ENCODE measurements around the gene LAMC3.

LAMC3 gene

GRCh38 chr9:131008909-131009618 is at the start of gene LAMC3:
TSS of gene LAMC3 (plus strand) at chr9:131009174. CDS start at chr9:131009215, 41 bp downstream.
- no peak for DNase-seq (ENCODE audit: low read depth in 2 of 2)

DNA sequence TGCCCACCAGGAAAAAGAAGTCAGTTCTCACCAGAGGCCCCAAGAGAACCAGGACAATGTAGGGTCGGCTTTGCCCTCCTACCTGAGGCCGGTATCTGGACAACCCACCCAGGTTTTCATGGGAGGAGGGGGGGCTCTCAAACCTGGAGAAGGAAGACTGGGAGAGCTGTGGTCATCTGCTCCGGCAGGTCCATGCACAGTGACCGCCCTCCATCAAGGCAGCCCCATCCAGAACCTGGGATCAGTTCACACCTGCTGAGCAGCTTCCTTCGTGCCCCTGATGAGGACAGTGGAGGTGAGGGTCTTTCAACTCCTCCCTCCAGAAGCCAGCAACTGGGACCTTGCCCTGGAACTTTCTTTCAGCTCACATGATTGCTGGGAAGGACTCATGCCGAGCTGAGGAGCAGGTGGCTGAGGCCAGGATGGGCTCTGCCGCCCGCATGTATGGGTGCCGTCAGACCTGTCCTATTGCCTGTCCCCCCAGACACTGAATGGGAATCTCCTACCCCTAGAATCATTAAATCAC is 49.1 kb upstream of the LAMC3 start:
- no peak for DNase-seq (ENCODE audit: low read depth in 2 of 2)

DNA sequence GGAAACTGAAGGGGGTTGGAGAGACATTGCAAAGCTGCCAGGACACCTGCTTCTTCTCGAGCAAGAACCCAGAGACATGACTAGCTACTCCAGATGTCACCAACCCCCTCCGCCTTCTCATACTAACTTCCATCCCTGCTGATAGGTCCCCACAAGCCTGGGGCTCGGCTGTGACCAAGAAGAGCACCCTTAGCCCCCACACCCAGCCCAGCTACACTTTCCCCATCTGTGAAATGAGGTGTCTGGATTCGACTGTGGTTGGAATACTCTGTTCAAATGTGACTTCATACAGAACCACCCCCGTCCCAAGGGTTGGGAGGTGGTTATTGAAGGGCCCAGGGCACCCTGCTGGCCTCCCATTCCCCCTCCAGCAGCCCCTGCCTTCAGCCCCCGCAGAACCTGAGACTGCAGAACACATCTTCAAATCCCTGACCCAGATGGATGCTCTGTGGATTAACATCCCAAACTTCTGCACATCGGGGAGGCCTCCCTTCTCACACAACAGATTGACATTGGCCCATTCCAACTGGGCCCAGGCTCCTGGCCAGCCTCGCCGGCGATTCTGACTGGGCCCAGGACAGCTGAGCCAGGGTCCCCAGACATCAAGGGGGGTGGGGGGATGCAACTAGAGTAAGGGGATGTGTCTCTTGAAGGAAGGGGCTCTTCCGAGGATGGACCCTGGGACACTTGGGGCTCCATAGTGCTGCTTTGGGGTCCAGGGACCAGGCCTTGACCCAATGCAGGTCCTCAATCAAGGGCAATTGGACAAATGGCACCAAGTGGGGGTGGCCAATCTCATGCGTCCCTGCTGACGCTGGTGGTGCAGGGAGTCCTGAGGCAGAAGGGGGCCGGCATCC is 48.2 kb upstream of the LAMC3 start:
- DNase-seq (ENCODE audit: low read depth in 2 of 2), result no peak

GRCh38 chr9:130961511-130962300 is 47.3 kb upstream of the LAMC3 start:
- DNase-seq (ENCODE audit: low read depth in 2 of 2), result no peak

GRCh38 chr9:130962418-130963316 is 46.3 kb upstream of the LAMC3 start:
- no peak for DNase-seq (ENCODE audit: low read depth in 2 of 2)

- no peak for DNase-seq (ENCODE audit: low read depth in 2 of 2)
These were observed 45.6 kb upstream of the LAMC3 start for GRCh38 chr9:130963337-130963908.

GRCh38 chr9:130963916-130964315 is 45.1 kb upstream of the LAMC3 start:
- DNase-seq (ENCODE audit: low read depth in 2 of 2), result no peak

GRCh38 chr9:130965680-130966079 is 43.3 kb upstream of the LAMC3 start:
- DNase-seq (ENCODE audit: low read depth in 2 of 2), result no peak

DNA sequence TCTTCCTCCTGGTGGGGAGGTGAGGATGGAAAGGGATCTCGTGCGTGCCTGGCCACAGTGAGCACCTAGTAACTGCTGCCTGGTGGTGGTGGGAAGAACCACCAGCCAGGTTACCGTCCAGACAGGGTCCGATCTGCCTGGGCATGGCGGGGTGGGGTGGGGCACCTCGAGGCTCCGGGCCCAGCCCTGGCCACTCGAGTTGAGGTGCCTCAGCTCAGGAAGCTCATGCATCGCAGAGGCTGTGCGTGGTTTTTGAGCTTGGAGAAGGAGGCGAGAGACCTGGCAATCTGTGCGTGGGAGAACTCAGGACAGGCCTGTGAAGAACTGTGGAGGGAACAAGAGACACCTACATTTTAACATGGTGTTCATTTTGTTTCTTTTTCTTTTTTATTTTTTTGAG is 38.9 kb upstream of the LAMC3 start:
- no peak for DNase-seq (ENCODE audit: low read depth in 2 of 2)

- no peak for DNase-seq (ENCODE audit: low read depth in 2 of 2)
These were observed 38.1 kb upstream of the LAMC3 start for GRCh38 chr9:130970855-130971254.

DNA sequence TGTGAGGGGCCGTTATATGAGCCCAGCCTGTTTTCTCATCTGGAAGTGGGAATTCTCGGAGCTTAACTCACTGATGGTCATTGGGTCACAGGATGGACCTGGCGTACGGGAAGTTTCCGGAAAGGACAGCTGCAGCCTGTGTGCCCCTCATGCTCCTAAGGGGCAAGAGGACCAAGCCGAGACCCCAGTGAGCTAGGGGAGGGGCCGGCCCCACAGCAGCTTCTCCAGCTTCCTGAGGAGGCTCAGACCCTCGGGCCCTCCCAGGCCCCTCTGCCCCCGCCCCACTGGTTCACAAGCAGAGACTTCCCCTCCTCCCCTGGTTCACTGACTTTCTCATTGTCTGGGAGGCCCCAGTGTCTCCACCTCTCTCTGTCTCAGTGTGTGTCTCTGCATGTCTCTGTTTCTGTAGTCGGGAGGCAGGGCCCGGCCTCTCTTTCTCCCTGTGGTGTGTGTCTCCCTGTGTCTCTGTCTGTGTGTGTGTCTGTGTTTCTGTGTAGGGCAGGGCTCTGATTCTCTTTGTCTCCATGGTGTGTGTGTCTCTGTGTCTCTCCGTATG is 37.6 kb upstream of the LAMC3 start:
- no peak for DNase-seq (ENCODE audit: low read depth in 2 of 2)

- DNase-seq (ENCODE audit: low read depth in 2 of 2), result no peak
These were observed 36.6 kb upstream of the LAMC3 start for GRCh38 chr9:130972277-130972956.

DNA sequence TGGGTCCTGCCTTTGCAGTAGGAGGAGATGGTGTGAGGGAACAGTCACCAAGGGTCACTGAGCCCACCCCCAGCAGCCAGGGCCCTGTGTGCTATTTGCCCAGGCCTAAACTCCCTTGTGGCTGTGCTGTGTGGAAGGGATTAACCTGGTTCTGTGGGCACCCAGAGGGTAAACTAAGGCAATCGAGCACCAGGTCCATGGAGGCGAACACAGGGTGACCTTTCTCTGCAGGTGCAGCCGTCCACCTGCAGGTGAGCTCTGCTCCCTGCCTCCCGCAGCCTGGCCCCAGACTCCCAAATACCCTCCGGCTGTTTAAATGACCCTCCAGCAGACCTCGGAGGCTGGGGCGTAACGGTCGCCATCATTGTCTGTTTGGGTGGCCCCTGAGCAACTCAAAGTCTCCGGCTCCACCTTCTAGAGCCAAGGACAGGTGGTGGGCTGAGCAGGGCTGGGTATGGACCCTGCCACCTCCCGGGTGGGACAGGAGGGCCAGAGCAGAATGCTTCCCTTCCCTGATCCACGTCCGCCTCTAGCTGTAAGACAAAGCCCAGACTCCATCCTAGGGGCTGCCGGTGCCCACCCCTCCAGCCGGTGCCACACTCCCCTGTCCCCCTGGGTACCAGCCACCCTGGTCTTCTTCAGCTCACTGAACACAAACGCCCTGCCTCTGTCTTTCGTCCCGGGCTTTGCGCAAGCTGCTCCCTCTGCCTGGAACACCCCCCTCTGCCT is 35.9 kb upstream of the LAMC3 start:
- DNase-seq (ENCODE audit: low read depth in 2 of 2), result no peak

DNA sequence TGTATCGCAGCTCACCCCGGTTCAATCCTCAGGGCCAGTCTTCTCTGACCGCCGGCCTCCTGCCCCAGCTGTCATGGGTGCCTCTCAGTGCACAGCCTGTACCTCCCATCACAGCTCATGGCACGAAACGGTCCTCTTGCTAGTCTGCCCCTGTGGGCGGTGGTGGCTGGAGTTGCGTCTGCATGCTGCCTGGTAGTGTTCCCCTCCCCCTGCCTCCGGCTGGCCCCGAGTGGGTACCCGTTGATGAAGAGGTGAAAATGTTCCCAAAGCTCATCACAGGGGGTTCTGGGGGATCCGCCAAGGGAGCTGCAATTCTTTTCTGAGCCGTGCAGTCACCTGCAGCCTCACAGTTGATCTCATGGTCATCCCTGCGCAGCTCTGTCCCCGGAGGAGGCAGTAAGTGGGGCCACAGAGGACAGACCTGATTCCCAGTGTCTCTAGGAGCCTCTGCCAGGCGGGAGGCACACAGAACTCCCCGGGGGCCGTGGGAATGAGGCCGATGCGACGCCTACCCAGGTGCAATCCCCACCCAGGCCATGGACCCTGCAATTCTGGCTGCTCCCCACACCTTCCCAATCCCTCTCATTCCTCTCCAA is 35.2 kb upstream of the LAMC3 start:
- no peak for DNase-seq (ENCODE audit: low read depth in 2 of 2)

DNA sequence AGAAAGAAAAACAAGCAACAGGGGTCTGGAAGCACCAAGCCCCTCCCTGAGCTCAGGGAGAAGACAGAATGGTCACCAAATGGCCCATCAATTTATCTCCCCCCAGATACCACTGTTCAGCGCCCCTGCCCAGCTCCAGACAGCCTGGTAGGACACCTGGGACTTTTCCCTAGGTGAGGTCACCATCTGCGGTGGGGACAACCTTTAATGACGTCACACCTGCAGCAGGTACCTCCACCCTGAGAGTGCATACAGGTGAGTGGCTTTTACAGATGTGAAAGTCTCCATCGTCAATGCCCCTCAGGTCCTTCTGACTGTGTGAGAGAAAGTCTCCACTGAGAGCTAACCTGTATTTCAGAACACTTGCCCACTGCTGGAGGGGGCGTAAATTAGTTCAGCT is 34.3 kb upstream of the LAMC3 start:
- no peak for DNase-seq (ENCODE audit: low read depth in 2 of 2)

DNA sequence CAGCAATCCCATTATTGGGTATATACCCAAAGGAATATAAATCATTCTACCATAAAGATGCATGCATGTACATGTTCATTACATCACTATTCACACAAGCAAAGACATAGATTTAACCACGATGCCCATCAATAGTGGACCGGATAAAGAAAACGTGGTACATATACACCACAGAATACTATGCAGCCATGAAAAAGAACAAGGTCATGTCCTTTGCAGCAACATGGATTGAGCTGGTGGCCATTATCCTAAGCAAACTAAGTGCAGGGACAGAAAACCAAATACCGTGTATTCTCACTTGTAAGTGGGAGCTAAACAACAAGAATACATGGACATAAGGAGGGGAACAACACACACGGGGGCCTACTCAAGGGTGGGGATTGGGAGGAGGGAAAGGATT is 33.8 kb upstream of the LAMC3 start:
- DNase-seq (ENCODE audit: low read depth in 2 of 2), result no peak

GRCh38 chr9:130975932-130976841 is 32.8 kb upstream of the LAMC3 start:
- no peak for DNase-seq (ENCODE audit: low read depth in 2 of 2)

DNA sequence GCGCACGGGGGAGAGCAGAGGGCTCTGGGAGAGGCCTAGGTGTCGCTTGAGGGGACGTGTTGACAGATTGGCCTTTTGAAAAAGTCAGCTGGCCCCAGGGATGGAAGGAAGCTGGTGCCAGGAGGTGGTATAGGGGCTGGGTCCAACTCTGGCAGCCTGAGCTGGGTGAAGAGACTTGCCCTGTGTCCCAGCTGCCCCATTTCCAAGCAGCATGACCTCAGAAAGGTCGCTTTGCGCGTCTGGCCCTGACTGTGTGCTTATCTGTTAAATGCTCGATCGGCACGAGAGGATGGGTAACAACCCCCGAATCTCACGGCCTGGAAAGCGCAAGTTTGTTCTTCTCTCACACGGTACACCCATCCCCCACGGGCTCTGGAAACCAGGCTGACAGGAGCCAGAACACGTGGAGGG is 31.2 kb upstream of the LAMC3 start:
- no peak for DNase-seq (ENCODE audit: low read depth in 2 of 2)
